Endothelial cell (in vitro differentiated cells): ENCODE results near the gene MYRIP. TPM values are rescaled to one million over a fixed set of nuclear protein-coding genes. Genes with fewer than 3 reads are reported as not detected.
A peak's percentile ranks its signal among the peaks of the same experiment; 100 is the strongest.

Experiments
- DNase-seq: peaks from one replicate; pipeline ENCODE4 v3.0.0; 2021; ENCODE audit warnings: low spot score
- H3K27ac Mint-ChIP-seq: one replicate; pipeline ENCODE4 v1.8.0; 2021; ENCODE audit warnings: mixed read lengths, inconsistent platforms; ENCODE audit not compliant: unreplicated experiment
- H3K27me3 Mint-ChIP-seq: one replicate; pipeline ENCODE4 v1.8.0; 2021; ENCODE audit warnings: mild to moderate bottlenecking, moderate library complexity, mixed read lengths, inconsistent platforms; ENCODE audit not compliant: unreplicated experiment
- H3K36me3 Mint-ChIP-seq: one replicate; pipeline ENCODE4 v1.8.0; 2021; ENCODE audit warnings: mild to moderate bottlenecking, low read depth, mixed read lengths, inconsistent platforms; ENCODE audit not compliant: unreplicated experiment
- H3K4me1 Mint-ChIP-seq: one replicate; pipeline ENCODE4 v1.8.0; 2021; ENCODE audit warnings: mild to moderate bottlenecking, mixed read lengths, inconsistent platforms; ENCODE audit not compliant: unreplicated experiment
- H3K4me3 Mint-ChIP-seq: one replicate; pipeline ENCODE4 v1.8.0; 2021; ENCODE audit warnings: mild to moderate bottlenecking, mixed read lengths, inconsistent platforms; ENCODE audit not compliant: unreplicated experiment
- H3K9me3 Mint-ChIP-seq: one replicate; pipeline ENCODE4 v1.8.0; 2021; ENCODE audit warnings: mixed read lengths, inconsistent platforms; ENCODE audit not compliant: unreplicated experiment
- CTCF ChIP-seq: fragments of 200-600 bp; sonication (generic); IDR thresholded peaks from one replicate; pipeline ENCODE4 v1.5.0; 2021; ENCODE audit warnings: antibody characterized with exemption; ENCODE audit not compliant: unreplicated experiment
- total RNA-seq: library from RNA; stranded (reverse); fragmentation: NEBNext Ultra II Directional; extraction: Animal tissue kit (Norgen Biotek cat#: 25700); gene quantifications from one replicate; pipeline ENCODE4 v1.2.1, GENCODE V29; 2021; ENCODE audit not compliant: unreplicated experiment

Gene MYRIP
- total RNA-seq, 1 donor from 2014 or later, result 0.49 TPM

DNA sequence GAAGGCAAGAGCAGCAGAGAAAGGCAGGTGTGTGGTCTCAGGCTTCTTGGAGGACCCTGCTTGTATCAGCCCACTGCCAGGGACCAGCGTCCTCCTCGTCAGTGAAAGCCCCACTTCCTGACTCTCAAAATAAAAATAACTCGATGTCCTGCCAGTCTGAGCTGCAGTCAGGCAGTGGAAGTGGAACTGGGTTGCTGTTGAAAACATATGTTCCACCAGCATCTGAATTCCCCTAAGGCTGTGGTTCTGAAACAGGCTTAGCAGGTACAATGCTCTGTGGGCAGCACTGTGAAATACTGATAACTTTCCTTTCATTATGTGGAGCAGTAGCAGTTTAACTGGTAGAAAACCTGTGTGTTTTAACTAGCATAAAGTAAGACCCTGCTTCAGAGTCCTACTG, 378.5 kb downstream of the MYRIP start:
- Mint-ChIP-seq H3K4me3 (no peak overlapping the region), H3K27ac (no peak overlapping the region), H3K9me3 (no peaks in the 10 kb centered on the region), H3K36me3 (peaks cover 5% of the 10 kb centered on the region), H3K4me1 (peaks cover 10% of the 10 kb centered on the region), H3K27me3 (peaks cover 12% of the 10 kb centered on the region)
- no peak for DNase-seq
- no peak for TF ChIP-seq CTCF

DNA sequence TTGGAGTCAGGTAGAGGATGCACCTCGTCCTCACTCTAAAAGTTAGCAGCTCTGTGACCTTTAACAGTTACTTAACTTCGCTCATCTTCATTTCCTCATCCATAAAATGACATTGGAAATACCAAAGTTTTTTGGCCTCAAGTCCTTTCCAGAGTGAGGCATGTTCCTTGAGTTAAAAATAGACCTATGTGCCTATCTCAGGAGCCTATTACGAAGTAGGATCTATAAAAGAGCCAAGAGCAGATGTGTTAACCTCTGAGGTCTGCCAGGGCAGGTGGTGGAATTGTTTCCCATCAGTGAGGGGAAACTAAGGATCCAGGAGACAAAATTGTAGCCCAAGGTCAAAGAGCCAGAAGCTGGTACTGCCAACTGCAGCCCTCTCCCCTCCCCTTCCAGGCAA, 379.7 kb downstream of the MYRIP start:
- peaks cover 12% of the 10 kb centered on the region for H3K27me3 Mint-ChIP-seq
- no peak for TF ChIP-seq CTCF
- no peak overlapping the region for H3K4me3 Mint-ChIP-seq
- H3K36me3 Mint-ChIP-seq, result peaks cover 5% of the 10 kb centered on the region
- H3K27ac Mint-ChIP-seq, result no peak overlapping the region
- DNase-seq, result no peak
- H3K9me3 Mint-ChIP-seq, result no peaks in the 10 kb centered on the region
- H3K4me1 Mint-ChIP-seq, result peaks cover under 1% of the 10 kb centered on the region

DNA sequence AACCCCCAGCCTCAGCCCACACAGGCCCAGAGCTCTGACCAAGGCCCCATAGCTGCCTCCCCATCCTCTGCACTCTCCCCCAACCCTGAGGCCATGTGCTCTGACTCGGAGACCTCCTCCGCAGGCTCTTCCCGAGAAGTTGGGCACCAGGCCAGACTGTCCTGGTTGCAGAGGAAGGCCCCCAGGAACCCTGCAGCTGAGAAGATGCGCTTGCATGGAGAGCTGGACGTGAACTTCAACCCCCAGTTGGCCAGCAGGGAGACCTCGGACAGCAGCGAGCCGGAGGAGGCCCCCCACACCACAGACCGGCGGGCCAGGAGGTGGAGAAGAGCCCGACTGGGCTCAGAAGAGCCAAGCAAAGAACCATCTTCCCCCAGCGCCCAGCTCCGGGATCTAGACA, 380.6 kb downstream of the MYRIP start:
- Mint-ChIP-seq H3K9me3 (no peaks in the 10 kb centered on the region), H3K27me3 (peaks cover 12% of the 10 kb centered on the region), H3K4me1 (no peaks in the 10 kb centered on the region), H3K36me3 (peaks cover 5% of the 10 kb centered on the region), H3K4me3 (no peak overlapping the region), H3K27ac (no peak overlapping the region)
- TF ChIP-seq CTCF, result no peak
- DNase-seq, result no peak

GRCh38 chr3:40191251-40191650, 381.8 kb downstream of the MYRIP start:
- Mint-ChIP-seq H3K9me3 (no peaks in the 10 kb centered on the region), H3K4me1 (no peaks in the 10 kb centered on the region), H3K36me3 (peaks cover 5% of the 10 kb centered on the region), H3K4me3 (no peak overlapping the region), H3K27ac (no peak overlapping the region), H3K27me3 (peaks cover 7% of the 10 kb centered on the region)
- no peak for DNase-seq
- no peak for TF ChIP-seq CTCF

- H3K36me3 Mint-ChIP-seq, result peaks cover 5% of the 10 kb centered on the region
- no peaks in the 10 kb centered on the region for H3K9me3 Mint-ChIP-seq
- H3K27ac Mint-ChIP-seq, result no peak overlapping the region
- peak; percentile 97 for TF ChIP-seq CTCF
- no peak overlapping the region for H3K4me3 Mint-ChIP-seq
- no peaks in the 10 kb centered on the region for H3K4me1 Mint-ChIP-seq
- peak; percentile 70 for DNase-seq
- H3K27me3 Mint-ChIP-seq, result peaks cover 7% of the 10 kb centered on the region
Observed at GRCh38 chr3:40191850-40192448, 382.5 kb downstream of the MYRIP start.
